H9 (cell line): Measurements from ENCODE around the gene PDE8A. TPM values are rescaled to one million over a fixed set of nuclear protein-coding genes. Genes with fewer than 3 reads are reported as not detected.

Experiments used
- DNase-seq: peaks from one replicate; pipeline ENCODE4 v3.0.0-alpha.2; 2017
- H2AFZ ChIP-seq: one replicate; pipeline ENCODE4 v1.6.1; 2013; ENCODE audit warnings: mild to moderate bottlenecking, low read length, control low read depth, moderate library complexity
- H2AK5ac ChIP-seq: 2 replicates; pipeline ENCODE4 v1.6.1; 2013; ENCODE audit warnings: low read length, control low read depth, mixed read lengths; ENCODE audit not compliant: insufficient read length
- H2BK120ac ChIP-seq: one replicate; pipeline ENCODE4 v1.6.1; 2013; ENCODE audit warnings: low read depth, mild to moderate bottlenecking, low read length, control low read depth, inconsistent platforms; ENCODE audit not compliant: poor library complexity, severe bottlenecking
- H2BK12ac ChIP-seq: 2 replicates; pipeline ENCODE4 v1.6.1; 2013; ENCODE audit warnings: low read length, control low read depth, mixed read lengths, low read depth; ENCODE audit not compliant: insufficient read length
- H2BK15ac ChIP-seq: 2 replicates; pipeline ENCODE4 v1.6.1; 2013; ENCODE audit warnings: low read depth, low read length, control low read depth
- H2BK20ac ChIP-seq: one replicate; pipeline ENCODE4 v1.6.1; 2013; ENCODE audit warnings: low read depth, mild to moderate bottlenecking, low read length, control low read depth, inconsistent platforms; ENCODE audit not compliant: poor library complexity, severe bottlenecking
- H2BK5ac ChIP-seq: 2 replicates; pipeline ENCODE4 v1.6.1; 2013; ENCODE audit warnings: low read length, control low read depth, mixed read lengths; ENCODE audit not compliant: insufficient read length
- H3K14ac ChIP-seq: 2 replicates; pipeline ENCODE4 v1.6.1; 2013; ENCODE audit warnings: low read length, control low read depth; ENCODE audit not compliant: insufficient read depth
- H3K18ac ChIP-seq: 2 replicates; pipeline ENCODE4 v1.6.1; 2013; ENCODE audit warnings: low read depth, mild to moderate bottlenecking, mixed read lengths, low read length, control low read depth; ENCODE audit not compliant: insufficient read length
- H3K23ac ChIP-seq: 2 replicates; pipeline ENCODE4 v1.6.1; 2013; ENCODE audit warnings: low read length, control low read depth, mixed read lengths, low read depth; ENCODE audit not compliant: insufficient read length
- H3K23me2 ChIP-seq: 2 replicates; pipeline ENCODE4 v1.6.1; 2013; ENCODE audit warnings: low read depth, mild to moderate bottlenecking, mixed read lengths, low read length, control low read depth; ENCODE audit not compliant: insufficient read length, poor library complexity, severe bottlenecking
- H3K27ac ChIP-seq: 2 replicates; pipeline ENCODE4 v1.5.1; 2013; ENCODE audit warnings: low read length, control low read depth, mixed read lengths, low read depth; ENCODE audit not compliant: insufficient read length
- H3K27me3 ChIP-seq: 2 replicates; pipeline ENCODE4 v1.6.1; 2013; ENCODE audit warnings: low read length, control low read depth, inconsistent platforms; ENCODE audit not compliant: insufficient read depth
- H3K4ac ChIP-seq: 2 replicates; pipeline ENCODE4 v1.6.1; 2013; ENCODE audit warnings: low read depth, mild to moderate bottlenecking, control low read depth, inconsistent platforms, low read length, moderate library complexity
- H3K4me1 ChIP-seq: 2 replicates; pipeline ENCODE4 v1.6.1; 2013; ENCODE audit warnings: low read length, control low read depth, inconsistent platforms; ENCODE audit not compliant: insufficient read depth
- H3K4me2 ChIP-seq: 2 replicates; pipeline ENCODE4 v1.6.1; 2013; ENCODE audit warnings: low read length, control low read depth, mixed read lengths; ENCODE audit not compliant: insufficient read length, insufficient read depth
- H3K56ac ChIP-seq: 2 replicates; pipeline ENCODE4 v1.6.1; 2013; ENCODE audit warnings: low read depth, mild to moderate bottlenecking, mixed read lengths, low read length, control low read depth; ENCODE audit not compliant: insufficient read length
- H3K79me1 ChIP-seq: 2 replicates; pipeline ENCODE4 v1.6.1; 2013; ENCODE audit warnings: low read depth, mild to moderate bottlenecking, moderate library complexity, low read length, control low read depth, inconsistent platforms; ENCODE audit not compliant: insufficient read depth, poor library complexity, severe bottlenecking
- H3K79me2 ChIP-seq: 2 replicates; pipeline ENCODE4 v1.6.1; 2013; ENCODE audit warnings: low read length, control low read depth, inconsistent platforms; ENCODE audit not compliant: insufficient read depth
- H3K9ac ChIP-seq: 2 replicates; pipeline ENCODE4 v1.6.1; 2013; ENCODE audit warnings: low read length, control low read depth, mixed read lengths; ENCODE audit not compliant: insufficient read length; ENCODE audit errors: extremely low read depth
- H3K9me3 ChIP-seq: one replicate; pipeline ENCODE4 v1.6.1; 2013; ENCODE audit warnings: low read depth, low read length, inconsistent platforms; ENCODE audit not compliant: control insufficient read depth
- H3T11ph ChIP-seq: one replicate; pipeline ENCODE4 v1.6.1; 2013; ENCODE audit warnings: mild to moderate bottlenecking, low read length, control low read depth, inconsistent platforms
- H4K20me1 ChIP-seq: one replicate; pipeline ENCODE4 v1.6.1; 2013; ENCODE audit not compliant: control insufficient read depth, insufficient read length, insufficient read depth
- H4K5ac ChIP-seq: 2 replicates; pipeline ENCODE4 v1.6.1; 2013; ENCODE audit warnings: low read depth, mild to moderate bottlenecking, mixed read lengths, low read length, control low read depth; ENCODE audit not compliant: insufficient read length
- H4K8ac ChIP-seq: replicated peaks from 2 replicates; pipeline ENCODE4 v1.6.1; 2013; ENCODE audit warnings: low read length, control low read depth, mixed read lengths, low read depth; ENCODE audit not compliant: insufficient read length
- H4K91ac ChIP-seq: 2 replicates; pipeline ENCODE4 v1.6.1; 2013; ENCODE audit warnings: low read depth, mild to moderate bottlenecking, moderate library complexity, mixed read lengths, low read length, control low read depth; ENCODE audit not compliant: insufficient read length
- H3K27ac Mint-ChIP-seq, 3 experiments: 2 replicates in 2 of 3; 3 replicates in 1 of 3; pipeline ENCODE4 v1.8.0; 2020 to 2021; ENCODE audit warnings: mixed read lengths in 3 of 3, mild to moderate bottlenecking in 1 of 3, moderate library complexity in 1 of 3
- H3K27me3 Mint-ChIP-seq: 2 replicates; pipeline ENCODE4 v1.8.0; 2021; ENCODE audit warnings: low read depth, mild to moderate bottlenecking, moderate library complexity, mixed read lengths
- H3K36me3 Mint-ChIP-seq, 3 experiments: 2 replicates in 2 of 3; 3 replicates in 1 of 3; pipeline ENCODE4 v1.8.0; 2020 to 2021; ENCODE audit warnings: low read depth in 3 of 3, mixed read lengths in 3 of 3; ENCODE audit not compliant: insufficient read depth in 1 of 3
- H3K4me1 Mint-ChIP-seq, 2 experiments: 2 replicates each; pipeline ENCODE4 v1.8.0; 2020; ENCODE audit warnings: mixed read lengths in 2 of 2
- H3K4me3 Mint-ChIP-seq, 2 experiments: 2 replicates in 1 of 2; 3 replicates in 1 of 2; pipeline ENCODE4 v1.8.0; 2020 to 2021; ENCODE audit warnings: mild to moderate bottlenecking in 2 of 2, mixed read lengths in 2 of 2, moderate library complexity in 1 of 2
- H3K9me3 Mint-ChIP-seq, 2 experiments: 2 replicates in 1 of 2; 3 replicates in 1 of 2; pipeline ENCODE4 v1.8.0; 2020; ENCODE audit warnings: mild to moderate bottlenecking in 2 of 2, mixed read lengths in 2 of 2, moderate library complexity in 1 of 2
- CTCF ChIP-seq: fragments of 200-600 bp; sonication (generic); conservative IDR thresholded peaks from 3 replicates; pipeline ENCODE4 v1.8.0; 2021; ENCODE audit warnings: antibody characterized with exemption, mild to moderate bottlenecking
- WGBS: extraction: QIAGEN DNeasy Blood & Tissue Kit; methylation state at CpG from one replicate; pipeline ENCODE4 v1.1.7; 2013; ENCODE audit warnings: missing lambda C conversion rate, low lambda C conversion rate, mixed read lengths; ENCODE audit not compliant: insufficient read length; ENCODE audit errors: extremely low coverage; 5-methylcytosine and 5-hydroxymethylcytosine counted together
- total RNA-seq: library from RNA; stranded (reverse); gene quantifications from 2 replicates; pipeline ENCODE4 v1.2.1, GENCODE V29; 2021

Gene PDE8A
- total RNA-seq, 1 experiment from 2014 or later = 9.3 TPM

DNA sequence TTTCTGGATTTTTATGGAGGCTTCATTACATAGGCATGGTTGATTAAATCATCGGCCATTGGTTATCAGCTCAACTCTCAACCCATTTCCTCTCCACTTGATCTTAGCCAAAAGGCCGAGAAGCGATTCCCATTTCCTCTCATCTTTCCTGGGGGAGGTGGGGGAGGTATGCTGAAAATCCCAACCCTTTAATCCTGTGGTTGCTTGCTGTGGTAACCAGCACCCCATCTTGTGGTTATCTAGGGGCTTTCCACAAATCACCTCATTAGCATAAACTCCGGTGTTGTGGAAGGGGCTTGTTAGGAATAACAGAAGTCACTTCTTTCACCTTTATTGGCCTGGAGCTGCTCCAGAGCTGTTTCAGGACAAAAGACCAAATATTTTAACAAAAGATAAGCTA, 20.9 kb downstream of the PDE8A start:
- no CpG with 5 or more reads among the region's 4 CpGs for WGBS
- Histone ChIP-seq H3K27ac (no peak overlapping the region), H3K4me1 (no peaks in the 10 kb centered on the region), H3K4me2 (no peak overlapping the region), H3K79me1 (no peaks in the 10 kb centered on the region), H3K18ac (no peak overlapping the region), H3K79me2 (0 out of 2 replicates have a peak, but pooled peaks cover 3% of the 10 kb centered on the region), H3K56ac (no peak overlapping the region), H3K27me3 (no peaks in the 10 kb centered on the region), H2AK5ac (no peak overlapping the region), H3T11ph (no peak overlapping the region), H3K23ac (no peak overlapping the region), H3K4ac (no peak overlapping the region), H2AFZ (no peak overlapping the region), H2BK120ac (no peak overlapping the region), H3K14ac (no peak overlapping the region), H2BK15ac (no peak overlapping the region), H4K8ac (no peak overlapping the region), H2BK12ac (no peak overlapping the region), H4K5ac (no peak overlapping the region), H4K91ac (no peak overlapping the region), H4K20me1 (no peaks in the 10 kb centered on the region), H3K9ac (no peak overlapping the region), H3K23me2 (no peaks in the 10 kb centered on the region), H2BK20ac (no peak overlapping the region), H2BK5ac (no peak overlapping the region), H3K9me3 (no peaks in the 10 kb centered on the region)
- Mint-ChIP-seq H3K27ac (peak overlapping the region in 1 of 3 experiments; percentile 49; a peak in 1 of 7 replicates), H3K9me3 (no peaks in the 10 kb centered on the region), H3K36me3 (no peaks in the 10 kb centered on the region; a peak in 1 of 7 replicates), H3K4me3 (no peak overlapping the region), H3K27me3 (no peaks in the 10 kb centered on the region), H3K4me1 (peaks cover 10 to 14% of the 10 kb centered on the region in 2 experiments; a peak in 2 of 4 replicates)
- DNase-seq = no peak
- TF ChIP-seq CTCF = no peak
